Endometrial microvascular endothelial cells (primary cell): ENCODE data around the gene TOR1AIP2. TPM values are rescaled to one million over a fixed set of nuclear protein-coding genes. Genes with fewer than 3 reads are reported as not detected.
"Not testable (repeated sequence)": the region's sequence is repeated elsewhere in the genome, so short reads cannot be mapped to it uniquely, and the experiment has no call there.

Experiments
- in situ Hi-C: cut with HindIII; loops from 2 replicates; pipeline ENCODE4 v1.10.0; 2017; ENCODE audit warnings: low sequenced_read_pairs, low pct_unique_long_range_greater_than_20kb; ENCODE audit errors: inconsistent ontology term
- total RNA-seq: library from RNA; depleted of rRNA; stranded (reverse); fragments of >200 nt; gene quantifications from one replicate; pipeline ENCODE4 v1.2.3, GENCODE V29; 2015; ENCODE audit errors: inconsistent ontology term

Gene TOR1AIP2
- total RNA-seq, 1 donor from 2014 or later = 104 TPM

DNA sequence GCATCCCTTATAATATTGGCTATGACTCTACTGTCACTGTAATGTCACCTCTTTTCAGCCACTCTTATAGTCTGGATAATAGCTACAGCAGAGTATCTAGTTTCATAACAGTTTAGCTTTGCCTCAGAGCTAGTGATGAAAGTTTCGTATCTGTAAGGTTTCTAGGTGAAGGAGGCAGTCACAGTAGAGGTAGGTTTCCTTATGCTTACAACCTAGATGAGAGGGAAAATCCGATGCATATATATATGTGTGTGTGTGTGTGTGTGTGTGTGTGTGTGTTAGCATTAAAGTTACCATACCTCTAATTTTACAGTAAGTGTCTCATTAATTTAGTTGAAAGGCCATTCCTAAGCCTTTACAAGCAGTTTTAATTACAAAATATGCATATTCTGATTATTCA is 2.2 kb upstream of the TOR1AIP2 start:
- in situ Hi-C loops = no loop called here

DNA sequence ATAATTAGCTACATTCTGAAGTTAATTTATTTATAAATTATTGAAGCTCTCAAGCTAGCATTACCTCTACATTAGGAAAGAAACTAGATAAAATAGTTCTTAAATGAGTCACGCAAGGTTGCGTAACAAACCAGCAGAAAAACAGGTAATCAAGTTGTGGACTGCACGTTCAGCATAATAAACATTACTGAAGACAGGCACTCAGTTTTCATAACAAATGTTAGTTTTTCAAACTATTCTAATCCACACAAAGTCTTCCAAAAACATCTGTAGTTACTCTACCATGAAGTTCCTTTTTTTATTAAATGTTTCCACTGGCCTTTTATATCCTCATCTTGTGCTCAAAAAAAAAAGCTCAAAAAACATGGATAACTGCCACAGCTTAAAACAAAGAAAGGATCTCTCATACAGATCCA is 1.3 kb downstream of the TOR1AIP2 start:
- in situ Hi-C loops = no loop called here

DNA sequence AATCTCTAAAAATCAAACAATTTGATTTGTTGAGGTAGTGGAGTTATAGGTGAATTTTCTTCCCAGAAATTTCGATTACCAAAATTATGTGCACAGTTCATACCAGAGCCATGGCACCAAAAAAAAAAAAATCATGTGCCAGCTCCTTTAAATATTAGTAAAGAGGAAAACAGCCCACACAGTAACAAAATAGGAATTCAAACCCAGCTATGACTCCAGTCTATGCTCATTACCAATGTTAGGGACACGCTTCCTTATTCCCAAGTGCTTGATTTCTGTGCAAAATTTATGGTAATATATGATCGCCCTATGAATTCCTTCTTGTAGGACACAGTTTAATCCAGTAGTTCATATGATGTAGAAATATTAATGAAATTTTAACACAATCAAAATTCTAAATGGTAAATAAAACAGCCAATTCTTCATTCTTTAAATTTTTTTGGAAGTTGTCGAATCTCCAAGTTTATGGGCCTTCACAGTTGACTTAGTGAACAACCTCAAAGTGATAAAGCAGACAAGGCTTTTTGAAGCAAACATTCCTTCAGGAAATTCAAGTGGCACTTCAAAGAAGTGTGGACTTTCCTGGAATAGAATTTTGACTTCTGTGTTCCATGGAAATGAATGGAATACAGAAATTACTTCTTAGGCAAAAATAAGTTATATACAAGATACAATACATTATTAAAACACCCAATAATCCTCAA is 1.9 kb downstream of the TOR1AIP2 start:
- in situ Hi-C loops = no loop called here

DNA sequence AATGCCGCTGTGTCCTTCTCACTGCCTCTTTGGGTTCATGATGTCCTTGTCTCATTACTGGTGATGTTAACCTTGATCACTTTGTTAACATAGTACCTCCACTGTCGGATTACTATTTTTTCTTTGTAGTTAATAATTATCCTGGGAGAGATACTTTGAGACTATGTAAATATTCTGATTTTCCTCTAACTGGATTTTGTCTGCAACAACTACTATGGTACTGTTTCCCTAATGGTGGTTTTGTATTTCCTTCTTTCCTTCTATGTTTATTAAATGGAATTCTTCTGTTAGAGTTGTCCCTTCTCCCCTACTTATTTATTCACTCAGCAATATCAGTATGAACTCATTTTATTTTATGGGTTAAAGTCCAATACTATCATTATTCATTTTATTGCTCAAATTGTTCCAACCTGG is 4.2 kb downstream of the TOR1AIP2 start:
- in situ Hi-C loops = no loop called here

DNA sequence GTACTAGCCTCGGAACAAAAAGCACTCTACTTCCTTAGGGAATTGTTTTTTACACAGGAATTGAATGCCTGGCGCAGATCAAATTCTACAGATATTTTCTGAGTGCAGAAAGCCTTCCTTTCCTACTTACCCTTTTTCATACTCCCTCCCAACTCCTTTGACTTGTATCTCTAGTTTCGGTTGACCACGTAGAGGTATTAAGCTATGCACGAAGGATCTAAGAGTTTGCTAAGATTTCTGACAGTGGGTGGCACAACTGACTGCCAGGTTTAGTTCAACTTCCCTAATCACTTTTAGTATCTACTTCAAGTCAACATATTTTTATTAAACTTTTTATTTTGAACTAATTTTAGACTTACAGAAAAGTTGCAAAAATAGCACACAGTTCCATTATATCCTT is 5.0 kb downstream of the TOR1AIP2 start:
- in situ Hi-C loops = no loop called here

DNA sequence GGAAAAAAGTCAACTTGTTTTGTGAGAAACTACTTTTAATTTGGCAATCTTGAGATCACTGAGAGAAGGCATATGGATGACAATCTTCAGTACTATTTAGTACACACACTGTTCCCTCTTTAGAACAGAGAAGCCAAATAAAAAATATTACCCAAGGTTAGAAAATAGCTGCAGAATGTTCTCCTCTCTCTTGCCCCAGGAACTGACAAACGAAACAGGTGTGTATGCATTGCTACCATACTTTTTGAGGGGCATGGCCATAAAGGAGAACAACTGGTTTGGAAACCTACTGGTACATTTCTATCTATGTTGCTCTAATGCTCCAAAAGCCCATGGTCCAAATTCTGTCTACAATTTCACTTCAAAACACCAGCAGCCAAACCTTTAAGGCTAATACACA is 5.7 kb downstream of the TOR1AIP2 start:
- in situ Hi-C loops = no loop called here

DNA sequence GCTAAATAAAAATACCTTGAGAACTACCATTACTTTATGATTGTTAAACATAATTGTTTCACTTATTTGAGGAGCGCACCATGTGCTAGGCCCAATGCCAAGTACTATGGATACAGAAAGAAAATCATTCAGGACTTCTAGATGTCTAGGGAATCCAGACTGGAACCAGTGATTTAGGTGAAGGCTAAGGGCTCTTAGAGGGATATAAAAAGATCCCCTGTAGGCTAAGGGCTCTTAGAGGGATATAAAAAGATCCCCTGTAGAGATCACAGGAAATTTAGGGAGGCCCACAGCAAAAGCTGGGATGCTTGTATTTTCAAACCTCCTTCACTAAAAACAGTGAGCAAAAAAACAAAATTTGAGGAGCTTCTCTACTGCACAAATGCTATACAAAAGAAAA is 6.7 kb downstream of the TOR1AIP2 start:
- in situ Hi-C loops = no loop called here

DNA sequence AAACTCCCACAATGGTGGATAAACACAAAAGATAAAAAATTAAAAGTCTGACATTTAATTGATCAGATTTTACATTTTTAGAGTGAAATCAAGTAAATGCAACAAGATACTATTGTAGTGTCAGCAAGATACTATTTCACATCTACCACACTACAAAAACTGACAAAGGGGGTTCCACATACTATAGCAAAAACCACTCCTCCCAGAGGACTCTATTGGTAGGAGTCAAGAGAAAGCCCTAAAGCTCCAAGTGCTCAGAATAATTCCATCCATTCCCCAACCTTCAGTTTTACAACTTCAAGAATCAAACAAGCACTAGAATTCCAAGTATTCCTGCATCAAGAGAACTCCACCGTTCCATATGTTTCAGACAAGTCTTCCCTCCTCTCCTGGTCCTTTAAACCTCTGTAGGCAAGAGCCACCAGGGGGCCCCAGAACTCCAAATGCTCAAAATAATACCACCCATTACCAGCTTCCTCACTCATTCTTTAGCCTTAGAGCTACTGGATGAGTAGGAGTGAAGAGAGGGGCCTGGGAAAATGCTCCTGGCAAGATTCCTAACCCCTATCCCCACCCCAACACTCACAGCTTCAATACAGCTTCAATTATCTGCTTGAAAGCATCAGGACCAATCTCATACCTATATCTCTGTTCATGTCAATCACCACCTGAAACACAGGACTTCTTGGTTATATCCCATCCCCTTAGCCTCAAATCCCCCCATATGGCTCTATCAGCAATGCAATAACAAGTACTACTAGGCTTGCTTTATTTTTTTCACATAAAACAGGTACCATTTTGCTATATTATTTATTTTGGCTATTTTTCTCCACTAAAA is 9.9 kb downstream of the TOR1AIP2 start:
- in situ Hi-C loops = no loop called here

DNA sequence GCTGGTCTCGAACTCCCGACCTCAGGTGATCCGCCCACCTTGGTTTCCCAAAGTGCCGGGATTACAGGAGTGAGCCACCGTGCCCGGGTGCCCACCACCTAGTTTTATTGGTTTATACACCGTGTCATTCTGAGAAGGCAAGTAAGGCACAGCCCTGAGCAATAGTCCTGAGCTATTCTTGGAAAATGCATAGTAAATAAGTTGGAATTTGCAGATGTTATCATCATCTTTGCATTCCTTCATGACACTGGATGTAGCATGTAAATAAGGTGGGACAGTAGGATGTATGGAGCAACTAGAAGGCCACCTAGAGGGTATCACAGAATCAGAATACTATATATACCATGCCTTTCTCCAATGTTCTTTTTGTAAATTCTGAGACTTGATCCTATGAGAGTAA is 11.0 kb downstream of the TOR1AIP2 start:
- in situ Hi-C loops = no loop called here

DNA sequence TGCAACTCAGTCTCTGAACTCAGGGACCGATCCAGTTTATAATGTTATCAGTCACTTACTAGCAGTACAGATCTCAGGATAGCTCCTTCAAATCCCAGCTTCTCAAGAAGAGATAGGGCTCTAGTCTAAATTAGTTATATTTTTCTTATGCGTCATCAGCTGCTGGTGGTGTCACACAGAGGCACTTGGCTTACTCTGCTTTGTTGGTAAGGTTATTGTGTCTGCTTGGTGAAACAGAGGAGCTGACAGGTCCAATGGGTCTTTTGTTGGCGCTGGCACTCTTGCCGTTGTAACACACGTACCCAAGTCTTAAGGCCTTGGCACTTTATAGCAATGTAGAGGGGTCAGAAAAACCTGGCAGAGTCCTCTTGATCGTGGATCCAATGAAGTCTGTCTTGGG is 12.2 kb downstream of the TOR1AIP2 start:
- in situ Hi-C loops = no loop called here

DNA sequence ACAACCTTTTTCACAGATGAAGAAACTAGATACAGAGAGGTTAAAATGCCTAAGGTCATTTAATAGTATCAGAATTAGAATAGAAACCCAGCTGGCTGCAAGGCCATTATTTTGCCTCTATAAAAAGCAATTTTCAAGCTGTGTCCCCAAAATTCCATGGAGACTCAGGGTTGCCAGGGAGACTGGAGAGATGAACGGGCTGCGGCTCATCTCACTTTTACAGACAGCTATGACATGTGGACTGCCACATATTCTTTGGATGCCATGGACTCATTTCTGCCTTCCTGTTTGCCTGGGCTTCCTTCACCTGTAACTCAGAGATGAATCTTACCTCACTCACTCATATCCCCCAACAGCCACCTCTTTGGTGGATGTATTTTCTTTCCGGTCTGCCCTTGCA is 17.0 kb downstream of the TOR1AIP2 start:
- in situ Hi-C loops = no loop called here

DNA sequence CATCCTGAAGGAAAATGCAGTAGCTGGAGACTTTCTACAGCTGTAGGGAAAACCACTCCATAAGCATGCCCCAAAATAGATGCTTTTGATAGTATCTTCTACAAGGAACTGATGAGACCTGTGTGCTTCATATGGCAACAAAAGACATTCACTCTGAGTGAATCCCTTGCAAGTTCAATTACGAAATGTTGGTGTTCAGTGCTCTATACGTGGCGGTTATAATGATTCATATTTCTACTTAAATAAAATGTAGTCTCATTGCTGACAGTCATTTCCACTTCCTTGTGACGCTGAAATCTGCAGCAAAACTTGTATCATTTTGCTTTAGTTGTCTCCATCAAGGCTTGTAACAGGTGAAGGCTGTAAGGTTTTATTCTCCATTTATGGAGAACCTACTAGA is 20.6 kb downstream of the TOR1AIP2 start:
- in situ Hi-C loops = no loop called here

DNA sequence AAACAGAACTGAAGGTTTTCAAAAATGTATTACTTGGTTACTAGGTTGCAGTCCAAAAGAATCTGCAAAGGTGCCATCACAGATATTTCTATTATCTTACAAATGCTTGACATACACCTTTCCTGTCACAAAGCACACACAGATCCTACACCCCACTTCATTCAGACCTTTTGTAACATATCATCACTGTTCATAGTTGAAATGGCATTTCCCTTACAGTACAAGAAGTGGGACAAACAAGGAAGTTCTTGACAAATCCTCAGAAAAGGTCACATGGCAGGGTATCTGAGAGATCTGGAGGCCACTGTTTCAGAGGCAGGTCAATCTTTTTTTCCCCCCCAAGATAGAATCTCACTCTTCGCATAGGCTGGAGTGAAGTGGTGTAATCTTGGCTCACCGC is 21.3 kb downstream of the TOR1AIP2 start:
- in situ Hi-C loops = no loop called here

DNA sequence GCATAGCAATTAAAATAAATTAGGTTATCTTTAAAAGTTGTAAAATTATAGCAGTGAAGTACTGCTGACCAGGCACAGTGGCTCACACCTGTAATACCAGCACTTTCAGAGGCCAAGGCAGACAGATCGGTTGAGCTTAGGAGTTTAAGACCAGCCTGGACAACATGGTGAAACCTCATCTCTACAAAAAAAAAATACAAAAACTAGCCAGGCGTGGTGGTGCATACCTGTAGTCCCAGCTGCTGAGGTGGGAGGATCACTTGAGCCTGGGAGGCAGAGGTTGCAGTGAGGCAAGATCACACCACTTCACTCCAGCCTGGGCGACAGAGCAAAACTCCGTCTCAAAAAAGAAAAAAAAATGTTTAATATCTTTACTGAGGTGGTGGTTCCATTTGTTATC is 21.8 kb downstream of the TOR1AIP2 start:
- in situ Hi-C loops = not testable (repeated sequence)

DNA sequence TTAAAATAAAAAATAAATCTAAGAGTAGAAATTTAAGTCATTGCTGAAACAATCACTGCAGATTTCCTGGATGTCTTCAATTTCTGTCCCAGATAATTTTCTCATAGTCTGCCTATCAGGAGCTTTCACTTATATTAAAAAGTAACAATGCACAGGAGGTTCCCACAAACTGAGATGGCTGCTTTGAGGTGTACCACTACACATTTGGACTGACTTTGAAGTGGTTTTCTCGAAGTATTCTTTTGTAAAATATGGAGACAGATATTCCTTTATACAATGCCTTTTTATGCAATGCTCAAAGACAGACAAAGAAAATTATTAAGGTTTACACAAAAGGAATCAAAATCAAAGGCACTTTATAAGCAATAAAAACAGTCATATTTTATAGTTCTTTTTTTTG is 24.5 kb downstream of the TOR1AIP2 start:
- in situ Hi-C loops = no loop called here

DNA sequence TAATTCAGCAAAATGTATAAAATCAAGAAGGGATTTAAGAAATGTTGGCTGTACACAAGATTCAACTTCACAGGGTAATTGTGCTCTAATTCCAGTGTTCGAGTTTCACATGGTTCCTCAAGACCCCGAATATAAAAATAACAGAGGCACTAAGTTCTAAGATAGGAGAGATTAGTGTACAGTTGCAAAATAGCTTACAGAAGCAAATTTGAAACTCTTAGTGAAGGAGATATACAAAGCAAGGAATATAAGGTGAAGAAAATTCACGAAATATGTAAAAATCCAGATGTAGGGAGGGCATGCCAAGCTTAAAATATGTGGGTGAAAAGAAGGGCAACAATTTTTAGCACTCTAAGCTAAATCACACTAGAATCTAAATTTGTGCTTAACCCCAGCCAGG is 29.4 kb downstream of the TOR1AIP2 start:
- in situ Hi-C loops = no loop called here

DNA sequence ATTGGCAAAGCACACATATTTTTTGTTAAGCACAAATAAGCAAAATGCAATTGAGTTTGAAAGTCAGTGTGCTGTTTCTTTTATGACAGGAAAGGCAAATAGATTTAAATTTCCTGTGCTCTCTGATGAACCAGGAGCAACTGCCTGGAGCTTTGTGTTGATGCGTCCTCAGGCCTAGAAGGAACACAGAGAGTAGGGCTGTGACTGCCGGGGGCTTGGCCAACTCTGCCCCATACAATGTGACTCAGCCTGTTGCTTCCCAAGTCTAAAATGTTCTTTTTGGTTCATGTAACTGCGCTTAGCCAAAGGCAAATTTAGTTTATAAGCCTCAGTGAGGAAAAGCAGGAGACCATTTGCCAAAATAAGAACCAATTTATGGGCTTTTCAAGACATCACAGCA is 37.5 kb downstream of the TOR1AIP2 start:
- in situ Hi-C loops = no loop called here

DNA sequence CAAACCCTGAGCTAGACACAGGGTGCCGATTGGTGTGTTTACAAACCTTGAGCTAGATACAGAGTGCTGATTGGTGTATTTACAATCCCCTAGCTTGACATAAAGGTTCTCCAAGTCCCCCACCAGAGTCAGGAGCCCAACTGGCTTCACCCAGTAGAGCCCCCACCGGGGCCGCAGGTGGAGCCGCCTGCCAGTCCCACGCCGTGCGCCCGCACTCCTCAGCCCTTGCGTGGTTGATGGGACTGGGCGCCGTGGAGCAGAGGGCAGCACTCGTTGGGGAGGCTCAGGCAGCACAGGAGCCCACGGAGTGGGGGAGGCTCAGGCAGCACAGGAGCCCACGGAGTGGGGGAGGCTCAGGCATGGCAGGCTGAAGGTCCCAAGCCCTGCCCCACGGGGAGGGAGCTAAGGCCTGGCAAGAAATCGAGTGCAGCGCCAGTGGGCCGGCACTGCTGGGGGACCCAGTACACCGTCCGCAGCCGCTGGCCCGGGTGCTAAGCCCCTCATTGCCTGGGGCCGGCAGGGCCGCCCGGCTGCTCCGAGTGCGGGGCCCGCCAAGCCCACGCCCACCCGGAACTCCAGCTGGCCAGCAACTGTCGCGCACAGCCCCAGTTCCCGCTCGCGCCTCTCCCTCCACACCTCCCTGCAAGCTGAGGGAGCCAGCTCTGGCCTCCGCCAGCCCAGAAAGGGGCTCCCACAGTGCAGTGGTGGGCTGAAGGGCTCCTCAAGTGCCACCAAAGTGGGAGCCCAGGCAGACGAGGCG is 40.7 kb downstream of the TOR1AIP2 start:
- in situ Hi-C loops = not testable (repeated sequence)

DNA sequence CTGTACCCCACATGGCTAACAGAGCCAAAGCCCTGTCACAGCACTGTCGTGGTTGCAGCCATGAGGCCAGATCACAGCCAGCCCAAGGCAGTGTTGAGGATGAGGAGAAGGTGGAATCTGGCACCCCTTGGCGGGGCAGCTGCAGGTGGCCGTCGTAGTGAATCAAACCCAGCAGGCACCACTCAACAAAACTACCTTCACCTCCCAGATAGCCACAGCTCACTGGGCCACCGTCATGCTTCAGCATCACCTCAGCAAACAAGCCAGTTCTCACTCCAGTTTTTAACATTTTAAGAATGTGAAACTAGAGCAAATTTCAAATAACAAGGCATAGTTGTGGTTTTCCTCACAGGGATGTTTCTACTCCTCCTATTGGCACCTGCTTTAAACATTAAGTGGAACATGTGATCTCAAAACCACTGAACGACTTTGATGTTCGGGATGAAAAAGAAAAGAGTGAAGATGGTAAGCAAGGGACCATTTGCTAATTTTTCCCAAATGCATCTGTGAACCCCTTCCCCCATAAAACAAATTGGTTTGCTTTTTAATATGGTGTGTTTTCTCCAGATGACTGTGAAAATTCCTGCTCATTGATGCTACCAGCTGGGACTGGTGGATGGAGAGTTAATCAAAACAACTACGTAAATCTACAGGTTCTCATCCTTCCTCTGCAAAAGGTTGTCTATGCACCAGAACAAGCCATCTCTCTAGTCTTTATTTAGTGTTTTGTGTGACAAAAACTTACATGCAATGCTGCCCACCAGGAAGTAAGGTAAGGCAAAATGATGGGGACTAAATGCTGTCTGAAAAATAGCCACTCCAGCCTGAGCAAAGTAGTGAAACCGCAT is 45.5 kb downstream of the TOR1AIP2 start:
- in situ Hi-C loops = no loop called here
